KOPT-K1 (cell line): ENCODE measurements around the gene ACOXL.

ENCODE experiments used
- H3K27ac ChIP-seq: fragments of 200-600 bp; sonication (generic); 2 replicates; pipeline ENCODE4 v1.5.1; 2016; ENCODE audit warnings: antibody characterized with exemption, mild to moderate bottlenecking, low read depth, low read length; ENCODE audit not compliant: poor library complexity, severe bottlenecking
- H3K36me3 ChIP-seq: fragments of 200-600 bp; sonication (generic); 2 replicates; pipeline ENCODE4 v1.5.1; 2017; ENCODE audit warnings: antibody characterized with exemption, mild to moderate bottlenecking, low read length, moderate library complexity; ENCODE audit not compliant: insufficient read depth
- H3K9me3 ChIP-seq: fragments of 200-600 bp; sonication (generic); 2 replicates; pipeline ENCODE4 v1.5.1; 2017; ENCODE audit warnings: antibody characterized with exemption, low read length, mild to moderate bottlenecking; ENCODE audit not compliant: insufficient read depth, poor library complexity, severe bottlenecking

ACOXL gene

DNA sequence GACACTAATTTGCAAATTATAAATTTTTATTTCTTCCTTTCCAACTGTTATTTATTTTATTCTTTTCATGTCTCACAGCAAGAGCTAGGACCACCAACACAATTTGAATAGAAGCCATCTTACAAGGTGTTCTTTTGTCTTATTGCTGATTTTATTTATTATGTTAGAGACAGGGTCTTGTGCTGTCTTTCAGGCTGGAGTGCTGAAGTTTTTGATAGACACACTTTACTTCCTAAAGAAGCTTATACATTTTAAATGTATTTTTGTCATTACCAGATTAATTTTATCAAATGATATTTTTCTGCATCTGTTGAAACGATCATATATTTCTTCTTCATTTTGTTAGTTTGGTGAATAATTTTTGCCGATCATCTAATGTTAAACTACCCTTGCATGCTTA, 258.1 kb downstream of the ACOXL start:
- Histone ChIP-seq H3K27ac (no peak overlapping the region), H3K9me3 (peaks cover 11% of the 10 kb centered on the region), H3K36me3 (no peaks in the 10 kb centered on the region)

DNA sequence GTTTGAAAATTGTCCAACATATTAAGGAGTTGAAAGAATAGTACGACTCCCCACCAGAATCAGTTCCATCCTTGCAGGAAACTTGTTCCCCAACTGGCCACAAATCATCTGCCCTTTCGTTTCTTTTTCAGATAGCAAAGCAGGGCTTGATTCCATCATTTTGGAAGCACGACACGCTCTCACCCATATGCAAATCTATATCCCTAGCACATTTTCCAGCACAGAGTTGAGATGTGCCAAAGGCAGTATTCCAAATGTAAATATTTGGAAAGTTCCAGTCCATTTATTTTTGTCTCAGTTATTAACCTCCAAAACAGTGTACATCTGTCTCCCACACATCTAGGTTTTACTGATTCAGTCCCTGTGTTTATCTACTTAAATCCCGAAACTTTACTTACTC, 259.5 kb downstream of the ACOXL start:
- Histone ChIP-seq H3K9me3 (peaks cover 11% of the 10 kb centered on the region), H3K27ac (no peak overlapping the region), H3K36me3 (no peaks in the 10 kb centered on the region)

DNA sequence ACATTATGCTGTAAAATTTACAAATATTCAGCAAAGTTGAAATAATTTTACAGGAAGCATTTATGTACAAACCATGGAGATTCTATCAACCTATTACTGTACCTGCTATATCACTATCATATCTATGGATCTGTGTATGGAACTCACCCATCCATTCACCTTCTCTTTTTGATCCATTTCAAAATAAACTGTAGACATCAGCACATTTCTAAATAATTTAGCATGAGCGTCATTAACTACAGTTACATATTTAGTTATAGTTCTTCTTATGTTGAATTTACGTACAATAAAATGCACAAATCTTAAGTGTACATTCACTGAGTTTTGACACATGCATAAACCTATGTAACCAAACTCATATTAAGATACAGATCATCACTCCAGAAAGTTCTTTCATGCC, 260.5 kb downstream of the ACOXL start:
- Histone ChIP-seq H3K36me3 (no peaks in the 10 kb centered on the region), H3K27ac (no peak overlapping the region), H3K9me3 (peaks cover 11% of the 10 kb centered on the region)

DNA sequence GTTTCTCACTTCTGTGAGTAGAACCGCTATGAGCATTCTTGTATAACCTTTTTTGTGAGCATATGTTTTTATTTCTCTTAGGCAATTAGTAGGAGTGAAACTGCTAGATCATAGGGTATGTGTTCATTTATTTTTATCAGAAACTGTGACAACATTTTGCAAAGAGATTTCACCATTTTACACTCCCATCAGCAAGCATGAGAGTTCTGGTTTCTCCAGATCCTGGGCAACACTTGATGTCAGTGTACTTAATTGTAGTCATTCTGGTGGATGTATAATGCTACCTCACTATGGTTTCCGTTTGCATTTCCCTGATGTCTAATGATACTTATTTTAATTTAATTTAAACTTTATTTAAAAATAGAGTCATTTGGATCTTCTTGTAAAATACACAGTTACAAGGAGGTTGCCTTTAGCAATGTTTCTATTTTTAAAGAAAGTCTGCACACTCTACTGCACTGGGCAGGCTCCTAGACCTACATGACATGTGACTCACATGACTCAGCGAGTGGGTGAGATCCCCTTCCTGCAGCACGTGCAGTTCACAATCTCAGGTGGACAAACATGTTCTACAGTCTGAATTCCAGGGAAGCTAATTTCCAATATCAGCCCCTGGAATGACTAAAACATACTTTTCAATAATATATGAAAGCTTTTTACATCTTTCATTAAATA, 261.3 kb downstream of the ACOXL start:
- peaks cover 11% of the 10 kb centered on the region for H3K9me3 ChIP-seq
- H3K36me3 ChIP-seq = no peaks in the 10 kb centered on the region
- no peak overlapping the region for H3K27ac ChIP-seq

DNA sequence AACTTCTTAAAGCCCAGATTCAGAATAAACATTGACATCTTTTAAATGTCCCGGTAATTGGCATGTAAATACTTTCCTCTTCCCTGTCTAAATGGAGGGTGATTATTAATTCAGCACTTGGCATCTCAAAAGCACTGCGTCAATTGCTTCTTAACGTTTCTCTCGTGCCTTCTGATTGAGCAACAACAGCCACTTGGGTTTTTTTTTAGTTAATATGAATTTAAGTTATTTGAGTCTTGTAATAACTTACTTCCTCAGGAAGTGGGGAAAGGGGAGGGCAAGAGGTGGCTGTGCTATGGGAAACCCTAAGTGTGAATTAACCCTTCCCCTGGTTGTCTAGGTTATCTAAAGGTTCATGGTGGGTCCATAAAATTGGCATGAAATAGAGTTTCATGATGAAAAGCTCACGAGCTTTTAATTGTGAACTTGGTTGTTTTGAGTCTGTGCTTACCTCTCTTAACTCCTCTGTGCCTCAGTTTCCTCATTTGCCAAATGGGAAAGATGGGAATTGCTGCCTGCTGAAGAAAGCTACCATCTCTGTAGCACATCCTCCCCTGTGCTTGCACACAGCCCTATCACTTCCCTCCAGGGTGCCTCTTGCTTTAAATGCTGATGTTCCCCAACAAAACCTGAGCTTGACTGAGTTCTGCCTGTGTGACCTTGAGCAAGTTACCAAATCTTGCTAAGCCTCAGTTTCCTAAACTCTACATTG, 262.0 kb downstream of the ACOXL start:
- Histone ChIP-seq H3K36me3 (no peaks in the 10 kb centered on the region), H3K27ac (no peak overlapping the region), H3K9me3 (peaks cover 11% of the 10 kb centered on the region)

DNA sequence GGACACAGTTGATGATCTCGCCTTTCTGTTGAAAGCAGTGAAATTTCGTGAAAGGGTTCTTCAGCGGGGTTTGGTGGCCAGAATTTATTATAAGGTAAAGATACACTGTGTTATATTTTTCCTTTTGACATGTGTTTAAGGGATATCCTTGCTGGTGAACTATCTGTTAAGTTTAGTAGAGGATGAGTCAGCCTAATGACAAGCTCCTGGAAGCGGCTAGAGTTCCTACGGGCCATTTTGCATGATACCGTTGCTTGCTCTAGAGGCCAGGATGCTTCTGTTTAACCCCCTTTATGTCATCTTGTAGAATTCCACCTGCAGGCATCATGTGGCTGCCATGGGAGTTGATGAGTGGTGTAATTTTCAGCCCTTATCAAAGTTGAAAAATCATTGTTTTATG, 263.5 kb downstream of the ACOXL start:
- peaks cover 11% of the 10 kb centered on the region for H3K9me3 ChIP-seq
- H3K36me3 ChIP-seq = no peaks in the 10 kb centered on the region
- no peak overlapping the region for H3K27ac ChIP-seq

DNA sequence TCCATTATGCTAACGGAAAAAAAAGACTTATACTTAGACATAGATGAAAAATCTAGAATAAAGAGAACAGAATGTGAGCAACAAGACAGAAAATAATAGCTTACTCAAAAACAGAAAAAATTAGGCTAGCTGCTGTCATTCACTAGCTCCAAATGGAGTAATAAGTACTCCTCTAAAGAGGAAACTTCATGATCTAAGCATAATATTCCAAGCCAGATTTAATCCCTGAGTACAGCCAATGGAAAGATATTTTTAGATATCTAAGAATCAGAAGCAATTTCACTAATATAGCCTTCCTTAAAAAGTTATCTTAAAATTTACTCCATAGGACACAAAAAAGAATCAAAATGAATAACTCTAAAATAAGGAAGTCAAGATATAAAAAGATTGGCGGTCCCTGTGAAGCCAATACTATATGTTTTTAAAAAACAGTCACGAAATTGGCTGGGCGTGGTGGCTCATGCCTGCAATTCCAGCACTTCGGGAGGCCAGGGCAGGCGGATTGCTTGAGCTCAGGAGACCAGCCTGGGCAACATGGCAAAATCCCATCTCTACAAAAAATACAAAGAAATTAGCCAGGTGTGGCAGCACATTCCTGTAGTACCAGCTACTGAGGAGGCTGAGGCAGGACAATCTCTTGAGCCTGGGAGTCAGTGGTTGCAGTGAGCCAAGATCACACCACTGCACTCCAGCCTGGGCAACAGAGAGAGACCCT, 265.1 kb downstream of the ACOXL start:
- no peak overlapping the region for H3K27ac ChIP-seq
- no peaks in the 10 kb centered on the region for H3K9me3 ChIP-seq
- H3K36me3 ChIP-seq = no peaks in the 10 kb centered on the region

DNA sequence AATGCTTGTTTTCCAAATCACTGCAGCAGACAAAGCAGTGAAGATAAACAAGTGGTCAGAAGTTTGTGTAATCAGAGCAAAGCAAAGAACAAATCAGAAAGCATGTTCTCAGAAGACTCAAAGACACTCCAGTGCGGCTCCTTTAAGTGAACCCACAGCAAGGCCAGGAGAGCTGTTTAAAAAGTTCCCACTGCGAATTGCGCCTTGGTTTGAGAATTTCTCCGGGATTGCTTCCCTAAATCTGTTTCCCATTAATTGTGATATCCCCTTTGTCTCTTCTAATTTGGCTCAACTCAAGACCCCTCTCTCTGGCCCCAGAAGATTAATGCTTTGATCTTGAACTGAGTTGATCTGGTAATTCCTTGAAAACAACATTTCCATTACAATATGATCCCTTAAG, 265.9 kb downstream of the ACOXL start:
- Histone ChIP-seq H3K9me3 (no peaks in the 10 kb centered on the region), H3K27ac (no peak overlapping the region), H3K36me3 (no peaks in the 10 kb centered on the region)

DNA sequence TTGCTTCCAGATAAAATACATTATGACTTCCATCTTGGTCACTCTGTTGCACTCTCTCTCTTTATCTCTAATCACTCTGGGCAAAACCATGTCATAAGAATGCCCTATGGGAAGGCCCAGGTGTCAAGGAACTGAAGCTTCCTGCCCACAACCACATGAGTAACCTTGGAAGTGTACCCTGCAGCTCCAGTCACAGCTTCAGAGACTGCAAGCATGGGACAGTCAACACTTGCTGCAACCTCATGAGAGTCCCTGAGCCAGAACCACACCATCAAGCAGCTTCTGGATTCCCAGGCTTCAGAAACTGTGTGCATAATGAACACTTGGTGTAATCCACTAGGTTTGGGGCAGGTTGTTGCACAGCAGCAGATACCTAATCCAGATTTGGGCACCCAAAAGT, 267.3 kb downstream of the ACOXL start:
- no peak overlapping the region for H3K27ac ChIP-seq
- no peaks in the 10 kb centered on the region for H3K9me3 ChIP-seq
- no peaks in the 10 kb centered on the region for H3K36me3 ChIP-seq

DNA sequence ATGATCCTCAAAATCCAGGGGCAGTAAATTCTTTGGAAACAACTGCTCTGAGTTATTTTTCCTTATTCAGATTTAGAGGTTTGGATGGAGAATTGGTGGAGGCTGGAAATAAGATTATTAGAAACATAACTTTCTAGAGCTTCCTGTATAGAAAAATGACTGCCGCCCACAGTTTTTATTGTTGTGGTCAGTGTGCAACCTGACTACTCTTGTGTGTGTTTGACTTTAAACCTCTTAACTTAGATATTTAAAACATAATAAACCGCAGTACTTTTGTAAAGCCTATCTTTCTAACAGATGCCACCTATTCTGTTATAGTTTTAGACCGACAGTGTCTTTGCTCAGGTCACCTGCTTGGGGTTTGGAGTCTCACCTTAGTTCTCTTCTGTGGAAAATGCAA, 272.9 kb downstream of the ACOXL start:
- H3K27ac ChIP-seq = no peak overlapping the region
- H3K9me3 ChIP-seq = no peaks in the 10 kb centered on the region
- H3K36me3 ChIP-seq = no peaks in the 10 kb centered on the region

DNA sequence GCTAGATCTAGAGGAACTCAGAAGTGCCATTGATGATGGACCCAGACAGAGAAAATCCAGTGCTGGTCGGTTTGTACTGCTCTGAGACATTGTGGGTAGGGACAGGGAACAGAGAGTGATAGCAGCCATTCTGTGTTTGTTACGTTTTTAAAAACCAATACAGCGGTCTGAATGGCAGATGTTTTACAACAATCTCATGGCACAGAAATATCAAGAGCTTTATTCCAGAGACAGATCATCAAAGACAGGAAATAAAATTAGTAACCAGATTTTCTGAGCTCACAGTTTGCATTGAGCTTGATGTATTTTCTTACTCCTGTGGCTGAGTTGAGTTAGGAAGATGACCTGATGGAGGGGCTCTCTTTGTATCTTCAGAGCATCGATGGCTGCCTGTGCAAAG, 273.4 kb downstream of the ACOXL start:
- Histone ChIP-seq H3K9me3 (no peaks in the 10 kb centered on the region), H3K36me3 (no peaks in the 10 kb centered on the region)

DNA sequence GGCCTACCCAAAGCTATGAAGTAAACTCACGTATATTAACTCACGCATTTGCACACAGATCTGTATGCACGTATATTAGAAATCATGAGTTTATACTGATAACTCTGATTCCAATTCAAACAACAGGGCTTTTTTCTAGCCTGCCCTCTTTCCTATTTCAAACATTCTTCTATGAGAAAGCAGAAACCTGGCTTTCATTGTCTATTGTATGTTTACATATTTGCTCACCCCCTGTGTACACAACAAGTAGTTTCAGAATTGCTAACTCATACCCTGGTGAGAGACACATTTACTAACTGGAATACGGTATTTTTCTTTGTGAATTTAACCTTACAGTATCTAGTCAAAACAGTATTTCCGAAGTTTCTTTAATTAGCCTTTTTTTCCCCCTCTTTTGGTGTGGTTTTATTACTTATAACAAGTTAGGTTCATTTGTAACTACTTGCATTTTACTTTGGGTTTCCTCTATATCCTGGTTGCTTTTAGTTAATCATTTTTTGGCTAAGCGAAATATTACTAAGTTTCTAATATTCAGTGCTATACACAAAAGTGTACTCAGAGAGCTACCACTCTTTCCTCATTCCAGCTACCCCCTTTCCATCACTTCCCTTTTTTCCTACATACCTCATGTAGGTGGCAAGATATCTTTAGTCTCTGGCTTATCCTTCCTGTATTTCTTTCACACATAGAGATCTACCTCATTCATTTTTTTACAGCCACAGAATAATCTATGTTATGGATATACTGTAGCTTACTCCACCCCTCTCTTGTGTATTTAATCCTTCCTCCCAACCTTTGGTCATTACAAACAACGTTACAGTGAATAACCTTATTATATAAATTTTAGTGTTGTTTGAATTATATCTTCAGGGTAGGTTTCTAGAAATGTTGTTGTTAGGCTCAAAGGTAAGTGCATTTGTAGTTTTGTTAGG, 275.6 kb downstream of the ACOXL start:
- Histone ChIP-seq H3K27ac (no peak overlapping the region), H3K9me3 (peaks cover 10% of the 10 kb centered on the region), H3K36me3 (no peaks in the 10 kb centered on the region)

More for the DNA sequence above, 273.4 kb downstream of the ACOXL start:
- H3K27ac ChIP-seq = no peak overlapping the region

DNA sequence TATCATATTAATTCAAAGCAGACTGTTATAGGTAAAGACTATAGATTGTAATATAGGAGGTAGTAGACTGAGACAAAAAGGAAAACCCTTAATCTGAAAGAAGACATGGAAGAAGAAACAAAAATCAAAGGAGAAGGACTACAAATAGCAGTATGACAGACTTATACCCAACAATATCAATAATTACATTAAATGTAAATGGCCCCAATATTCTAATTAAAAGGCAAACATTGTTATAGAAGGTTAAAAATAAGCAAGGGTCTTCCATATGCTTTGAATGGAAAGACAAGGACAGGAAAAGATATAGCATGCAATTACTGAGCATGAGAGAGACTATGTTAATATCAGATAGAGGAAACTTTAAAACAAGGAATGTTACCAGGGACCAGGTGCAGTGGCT, 278.8 kb downstream of the ACOXL start:
- Histone ChIP-seq H3K36me3 (no peaks in the 10 kb centered on the region), H3K9me3 (peaks cover 21% of the 10 kb centered on the region), H3K27ac (no peak overlapping the region)

DNA sequence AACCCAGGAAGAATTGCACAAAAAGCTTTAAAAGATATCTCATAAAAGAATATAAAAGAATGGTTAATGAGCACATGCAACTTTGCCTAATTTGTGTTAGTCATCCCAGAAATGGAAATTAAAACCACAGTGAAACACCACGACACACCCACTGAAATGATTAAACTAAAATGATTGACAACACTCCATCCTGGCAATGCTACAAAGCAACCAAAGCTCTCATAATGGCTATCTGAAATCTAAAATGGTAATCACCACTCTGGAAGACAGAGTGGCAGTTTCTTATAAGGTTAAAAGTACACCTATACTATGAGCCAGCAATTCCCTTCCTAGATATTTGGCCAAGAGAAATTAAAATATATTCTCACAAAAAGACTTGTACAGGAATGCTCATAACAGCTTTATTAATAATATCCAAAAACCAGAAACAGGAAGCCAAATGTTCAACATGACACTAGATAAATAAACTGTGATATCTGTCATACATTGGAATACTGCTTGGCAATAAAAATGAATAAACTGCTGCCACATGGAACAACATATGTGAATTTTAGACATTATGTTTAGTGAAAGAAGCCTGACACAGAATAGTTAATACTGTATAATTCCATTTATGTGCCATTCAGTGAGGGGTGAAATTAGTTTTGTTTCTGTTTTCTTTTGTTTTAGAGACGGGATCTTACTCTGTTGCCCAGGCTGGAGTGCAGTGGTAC, 283.1 kb downstream of the ACOXL start:
- no peak overlapping the region for H3K27ac ChIP-seq
- H3K9me3 ChIP-seq = peaks cover 21% of the 10 kb centered on the region
- no peaks in the 10 kb centered on the region for H3K36me3 ChIP-seq
